Lower leg skin (tissue), 4 donors: Measurements from ENCODE around the gene METTL2A. TPM values are rescaled to one million over a fixed set of nuclear protein-coding genes. Genes with fewer than 3 reads are reported as not detected.
"Not testable (repeated sequence)": the region's sequence is repeated elsewhere in the genome, so short reads cannot be mapped to it uniquely, and the experiment has no call there.

Experiments used
- DNase-seq, 2 donors: peaks; one replicate each; pipeline ENCODE4 v3.0.0-alpha.2; 2019; ENCODE audit warnings: low spot score in 2 of 2
- H3K4me3 ChIP-seq: fragments of 200-600 bp; sonication (generic); 2 replicates; pipeline ENCODE4 v1.5.1; 2017; ENCODE audit warnings: mild to moderate bottlenecking, low read depth; ENCODE audit not compliant: poor library complexity, severe bottlenecking
- CTCF ChIP-seq, 3 donors: fragments of 450-650 bp; IDR thresholded peaks; one replicate each; pipeline ENCODE4 v1.5.1; 2016; ENCODE audit warnings: antibody characterized with exemption in 3 of 3, mild to moderate bottlenecking in 3 of 3, moderate library complexity in 2 of 3
- POLR2A ChIP-seq, 2 donors: fragments of 450-650 bp; IDR thresholded peaks; one replicate each; pipeline ENCODE4 v1.6.1; 2016 to 2017; ENCODE audit warnings: antibody characterized with exemption in 2 of 2, mild to moderate bottlenecking in 1 of 2, moderate library complexity in 1 of 2
- WGBS, 2 donors: methylation state at CpG; one replicate each; pipeline ENCODE4 v1.1.5; 2018; 5-methylcytosine and 5-hydroxymethylcytosine counted together
- intact Hi-C: fragments of 100-400 bp; cut with DNase I; formaldehyde crosslinking; loops from one replicate; pipeline ENCODE4 v1.15.0; 2023; ENCODE audit warnings: low total_unique reads
- total RNA-seq, 4 donors: library from RNA; depleted of rRNA; stranded (reverse); fragments of >200 nt; gene quantifications; one replicate each; pipeline ENCODE4 v1.1.0, GENCODE V29; 2016

The METTL2A gene
- total RNA-seq, 4 donors from 2014 or later = 12.4 to 16.4 (median 15.8) TPM

- peak within 1 kb of the TSS; percentile 79 for H3K4me3 ChIP-seq
- 0 to 5% methylated on average over 6 to 18 of the region's 59 CpGs for WGBS, 2 donors
- intact Hi-C loops = no loop called here
- peak; percentile 48 to 95 for DNase-seq
- TF ChIP-seq CTCF (IDR thresholded peaks at IDR 0.05) (no peak), POLR2A (IDR thresholded peaks at IDR 0.05) (no peak)
These were observed 54.8 kb downstream of the METTL2A start, which contains the start of gene TLK2 for GRCh38 chr17:62478424-62478879. TSS of gene TLK2 (plus strand) at chr17:62478825. CDS start at chr17:62481126, 2,301 bp downstream.

- peak; percentile 30 to 83 for DNase-seq
- intact Hi-C loops = not testable (repeated sequence)
- 0 to 8% methylated on average over 5 to 6 of the region's 84 CpGs for WGBS, 2 donors
- H3K4me3 ChIP-seq = peak overlapping the region; percentile 79
These were observed 55.4 kb downstream of the METTL2A start for GRCh38 chr17:62478880-62479638.

GRCh38 chr17:62479639-62480258 is 56.1 kb downstream of the METTL2A start:
- peak overlapping the region; percentile 79 for H3K4me3 ChIP-seq
- intact Hi-C loops = not testable (repeated sequence)
- 1% methylated on average over 16 to 20 of the region's 22 CpGs for WGBS, 2 donors
- DNase-seq = peak in 1 of 2 donors; percentile 88

- DNase-seq, intact Hi-C loops, H3K4me3 ChIP-seq: not testable (repeated sequence)
- 93 to 95% methylated on average over 3 of the region's 3 CpGs for WGBS, 2 donors
These were observed 58.9 kb downstream of the METTL2A start for GRCh38 chr17:62482553-62482952.

GRCh38 chr17:62490990-62491389 is 67.3 kb downstream of the METTL2A start:
- DNase-seq, intact Hi-C loops, H3K4me3 ChIP-seq: not testable (repeated sequence)
- WGBS, 2 donors = 82 to 87% methylated on average over 1 of the region's 1 CpG

- intact Hi-C loops, H3K4me3 ChIP-seq, DNase-seq: not testable (repeated sequence)
- WGBS, 2 donors = 91 to 96% methylated on average over 5 of the region's 5 CpGs
These were observed 69.5 kb downstream of the METTL2A start for GRCh38 chr17:62493049-62493655.

- WGBS, 2 donors = 94 to 95% methylated on average over 7 of the region's 7 CpGs
- DNase-seq, H3K4me3 ChIP-seq, intact Hi-C loops: not testable (repeated sequence)
These were observed 70.4 kb downstream of the METTL2A start for GRCh38 chr17:62494073-62494472.

- WGBS, 2 donors = 96 to 98% methylated on average over 4 of the region's 4 CpGs
- H3K4me3 ChIP-seq, DNase-seq, intact Hi-C loops: not testable (repeated sequence)
These were observed 72.6 kb downstream of the METTL2A start for GRCh38 chr17:62496344-62496743.

- 97% methylated on average over 7 to 8 of the region's 8 CpGs for WGBS, 2 donors
- DNase-seq, H3K4me3 ChIP-seq, intact Hi-C loops: not testable (repeated sequence)
These were observed 75.1 kb downstream of the METTL2A start for GRCh38 chr17:62498796-62499195.

Other genes starting within 250 kb of the METTL2A start
- gene EFCAB3, start 43.3 kb upstream of the METTL2A start, total RNA-seq = not detected
- 10 to 100 TPM; 28.2 to 40.2 (median 36.0) TPM for gene TLK2, start 54.9 kb downstream of the METTL2A start, total RNA-seq
- 10 to 100 TPM; 18.8 to 53.0 (median 20.6) TPM for gene MRC2, start 203.8 kb downstream of the METTL2A start, total RNA-seq